ENCODE data around the gene ZBTB48.
A peak's percentile ranks its signal among the peaks of the same experiment; 100 is the strongest.
"Not testable (repeated sequence)": the region's sequence is repeated elsewhere in the genome, so short reads cannot be mapped to it uniquely, and the experiment has no call there.

Gene ZBTB48

GRCh38 chr1:6592865-6593593 lies 13.2 kb downstream of the ZBTB48 start:
- no peak for DNase-seq

DNA sequence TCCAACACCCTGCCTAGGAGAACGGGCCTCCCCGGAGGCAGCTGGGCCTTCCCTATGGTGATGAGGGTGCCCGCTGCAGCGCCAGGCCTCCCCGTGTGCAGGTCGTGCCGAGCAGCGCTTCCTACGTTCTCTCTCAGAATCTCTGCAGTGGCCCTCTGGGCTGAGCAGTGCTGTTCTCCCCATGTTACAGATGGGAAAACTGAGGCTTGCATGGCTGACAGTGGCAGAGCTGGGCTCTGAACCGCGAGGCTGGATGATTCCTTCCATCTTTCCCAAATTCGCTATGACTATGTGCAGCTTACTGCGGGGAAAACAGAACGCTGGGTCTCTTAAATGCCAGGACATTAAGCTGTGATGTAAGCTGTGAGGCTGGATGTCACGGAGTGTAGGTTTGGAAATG lies 14.0 kb downstream of the ZBTB48 start:
- DNase-seq: no peak

DNA sequence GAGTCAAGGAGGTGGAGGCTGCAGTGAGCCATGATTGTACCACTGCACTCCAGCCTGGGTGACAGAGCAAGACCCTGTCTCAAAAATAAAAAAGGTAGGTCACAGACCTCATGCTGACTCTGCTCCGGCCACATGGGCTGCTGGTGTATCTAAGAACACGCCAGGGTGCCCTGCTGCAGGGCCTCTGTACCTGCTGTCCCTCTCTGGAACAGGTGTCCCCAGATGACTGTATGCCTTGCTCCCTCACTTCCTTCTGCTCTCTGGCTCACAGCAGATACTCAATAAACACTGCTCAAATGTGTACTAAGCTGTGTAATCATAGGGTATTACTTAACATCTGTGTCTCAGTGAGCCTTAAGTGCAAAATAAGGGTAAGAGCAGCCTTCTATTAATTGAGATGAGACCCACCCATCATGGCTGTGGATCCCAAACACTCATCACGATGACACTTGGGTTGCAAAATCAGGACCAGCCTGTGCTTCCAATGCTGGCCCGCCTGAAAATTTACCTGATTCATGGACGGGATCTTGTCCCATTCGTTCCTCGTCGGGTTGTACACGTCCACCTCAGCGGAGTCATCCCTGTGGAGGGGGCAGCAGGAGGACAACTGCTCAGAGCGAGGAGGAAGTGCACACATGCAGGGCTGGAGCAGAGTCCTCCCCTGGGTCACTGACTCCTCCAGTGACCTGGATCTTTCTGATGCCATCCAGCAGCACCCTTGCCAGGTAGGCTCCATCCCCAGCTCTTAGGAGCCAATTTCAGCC lies 15.4 kb downstream of the ZBTB48 start:
- peak in 1 of 2 experiments; percentile 51 for DNase-seq

DNA sequence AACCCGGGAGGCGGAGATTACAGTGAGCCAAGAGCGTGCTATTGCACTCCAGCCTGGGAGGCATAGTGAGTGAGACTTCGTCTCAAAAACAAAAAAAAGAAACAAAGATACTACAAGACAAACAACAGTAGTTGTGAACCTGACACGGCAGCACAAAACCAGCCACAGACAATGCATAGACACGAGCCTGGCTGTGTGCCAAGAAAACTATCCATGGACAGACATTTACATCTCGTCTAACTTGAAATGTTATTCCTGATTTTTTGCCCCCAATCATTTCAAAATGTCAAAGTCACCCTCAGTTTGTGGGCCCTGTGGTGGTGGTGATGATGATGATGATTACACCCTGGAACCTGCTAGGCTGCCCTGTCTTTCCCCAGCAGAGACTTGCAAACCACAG lies 16.6 kb downstream of the ZBTB48 start:
- DNase-seq: no peak

- no peak for DNase-seq
Measured at GRCh38 chr1:6596886-6597776, 17.3 kb downstream of the ZBTB48 start.

DNA sequence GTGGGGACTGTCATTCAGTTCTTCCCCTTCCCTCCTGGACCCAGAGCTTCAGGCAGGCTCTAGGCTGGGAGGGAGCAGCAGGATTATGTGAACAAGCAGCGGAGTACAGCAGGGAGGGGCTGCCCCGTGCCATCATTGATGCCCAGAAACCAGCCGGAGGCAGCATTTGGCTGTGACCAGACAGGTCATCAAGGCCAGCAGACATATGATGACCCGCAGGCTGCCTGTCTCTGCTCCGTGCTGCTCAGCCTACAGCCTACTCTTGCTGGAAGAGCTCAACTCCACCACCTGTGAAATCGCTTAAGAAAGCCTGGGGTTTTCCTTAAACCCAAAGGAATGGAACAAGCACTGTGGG lies 18.0 kb downstream of the ZBTB48 start:
- no peak for DNase-seq

DNA sequence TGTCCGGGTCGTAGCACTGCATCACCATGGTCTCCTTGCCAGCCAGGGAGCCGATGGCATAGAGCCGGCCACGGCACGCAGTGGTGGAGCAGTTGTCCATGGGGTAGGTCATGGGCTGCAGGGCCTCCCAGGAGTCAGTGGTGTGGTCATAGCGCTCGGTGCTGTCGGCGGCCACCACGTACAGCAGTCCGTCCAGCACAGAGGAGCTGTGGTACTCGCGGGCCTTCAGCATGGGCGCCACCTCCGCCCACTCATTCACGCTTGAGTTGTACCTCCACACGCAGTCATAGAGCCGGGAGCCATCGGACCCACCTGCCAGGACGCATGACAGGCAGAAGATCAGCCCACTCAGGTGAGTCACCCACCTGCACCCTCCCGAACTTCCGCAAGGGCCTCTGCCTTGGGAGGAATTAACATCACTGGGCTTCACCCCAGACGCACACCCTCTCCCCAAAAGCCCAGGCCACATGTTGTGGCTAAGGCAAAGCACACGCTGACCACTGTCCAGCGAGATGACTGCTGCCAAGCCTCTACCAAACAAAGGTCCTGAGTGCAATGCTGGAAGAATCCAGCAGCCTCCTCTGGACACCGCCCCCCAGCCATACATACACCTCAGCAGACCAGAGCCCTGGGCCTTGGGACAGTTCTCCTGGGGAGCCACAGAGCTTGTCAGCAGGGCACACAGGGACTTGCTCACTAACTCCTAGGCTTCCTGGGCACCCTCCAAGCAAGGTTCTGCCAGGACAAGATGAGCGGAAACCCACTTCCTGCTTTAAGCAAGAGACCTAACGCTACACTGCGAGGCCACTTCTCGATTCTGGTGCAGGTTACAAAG lies 19.6 kb downstream of the ZBTB48 start:
- DNase-seq: no peak

DNA sequence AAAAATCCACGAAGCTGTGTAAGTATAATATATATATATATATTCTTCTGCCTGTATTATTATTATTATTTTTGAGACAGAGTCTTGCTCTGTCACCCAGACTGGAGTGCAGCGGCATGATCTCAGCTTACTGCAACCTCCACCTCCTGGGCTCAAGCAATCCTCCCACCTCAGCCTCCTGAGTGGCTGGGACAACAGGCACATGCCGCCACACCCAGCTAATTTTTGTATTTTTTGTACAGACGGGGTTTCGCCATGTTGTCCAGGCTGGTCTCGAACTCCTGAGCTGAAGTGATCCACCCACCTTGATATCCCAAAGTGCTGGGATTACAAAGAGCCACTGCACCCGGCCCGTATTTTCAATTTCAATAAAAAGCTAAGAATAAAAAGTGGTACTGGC lies 20.2 kb downstream of the ZBTB48 start:
- DNase-seq: not testable (repeated sequence)

GRCh38 chr1:6600410-6601048 lies 20.7 kb downstream of the ZBTB48 start:
- DNase-seq: peak in 1 of 2 experiments; percentile 15

- DNase-seq: peak in 1 of 2 experiments; percentile 28
Measured at GRCh38 chr1:6601049-6601922, 21.5 kb downstream of the ZBTB48 start.

DNA sequence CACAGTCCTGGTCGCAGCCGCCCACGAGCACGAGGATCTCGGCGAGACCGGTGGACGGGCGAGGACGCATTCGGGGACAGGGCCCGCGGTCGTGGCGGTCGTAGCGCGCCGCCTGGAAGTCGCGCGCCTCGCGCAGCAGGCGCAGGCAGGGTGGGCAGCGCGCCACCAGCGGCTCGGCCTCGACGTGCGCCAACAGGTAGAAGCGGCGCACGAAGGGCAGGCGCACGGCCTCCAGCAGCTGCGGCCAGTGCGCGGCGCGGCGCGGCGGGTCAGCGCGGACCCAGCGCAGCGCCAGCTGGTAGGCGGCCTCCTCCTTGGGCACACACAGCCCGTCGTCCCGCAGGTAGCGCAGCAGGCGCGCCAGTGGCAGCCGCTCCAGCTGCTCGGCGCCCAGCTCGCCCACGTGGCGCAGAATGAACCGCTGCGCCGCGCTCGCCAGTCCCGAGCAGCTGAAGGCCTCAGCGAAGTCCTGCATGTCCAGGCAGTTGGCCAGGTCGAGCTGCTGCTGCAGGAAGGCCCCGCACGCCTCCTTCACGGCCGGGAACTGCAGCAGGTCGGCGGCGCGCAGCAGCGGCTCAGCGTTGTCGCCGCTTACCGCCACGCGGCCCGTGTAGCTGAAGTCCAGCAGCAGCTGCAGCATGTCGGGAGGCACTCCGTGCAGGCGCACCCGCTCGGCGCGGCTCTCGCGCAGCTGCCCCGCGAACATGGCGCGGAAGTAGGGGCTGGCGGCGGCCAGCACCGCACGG lies 22.3 kb downstream of the ZBTB48 start:
- DNase-seq: peak in 1 of 2 experiments; percentile 53

DNA sequence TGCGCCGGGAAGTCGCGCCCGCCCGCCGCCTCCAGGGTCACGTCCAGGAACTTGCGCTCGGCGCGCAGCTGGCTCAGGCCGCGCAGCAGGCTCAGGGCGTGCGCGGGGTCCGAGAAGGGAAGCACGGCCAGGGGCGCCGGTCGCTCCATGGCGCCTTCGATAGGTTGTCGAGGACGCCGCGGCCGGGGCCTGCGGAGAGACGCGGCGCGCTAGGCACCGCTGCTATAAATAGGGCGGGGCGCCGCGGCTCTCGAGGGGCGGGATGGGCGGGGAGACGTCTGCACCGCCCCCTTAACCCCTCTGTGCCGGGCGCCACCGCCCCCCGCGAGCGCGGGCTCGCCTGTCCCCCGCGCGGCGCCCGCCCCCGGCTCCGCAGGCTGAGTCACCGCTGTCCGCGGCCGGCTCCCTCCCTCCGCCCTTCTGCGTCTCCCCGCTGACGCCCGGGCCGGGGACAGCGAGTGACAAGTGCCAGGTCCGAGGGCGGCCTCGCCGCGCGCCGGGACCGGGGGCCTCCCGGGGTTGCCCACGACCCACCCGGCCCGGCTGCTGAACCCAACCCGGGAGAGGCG lies 23.0 kb downstream of the ZBTB48 start, which contains the start of gene KLHL21:
KLHL21 (minus strand) TSS at position 201 of the 569 bp plus-strand sequence; CDS start at position 149, 52 bp downstream.
- peak in 1 of 2 experiments; percentile 70 for DNase-seq

GRCh38 chr1:6603238-6603914 lies 23.6 kb downstream of the ZBTB48 start:
- peak in 1 of 2 experiments; percentile 44 for DNase-seq

GRCh38 chr1:6603915-6604558 lies 24.2 kb downstream of the ZBTB48 start:
- no peak for DNase-seq

GRCh38 chr1:6612641-6613360 lies 33.0 kb downstream of the ZBTB48 start:
- DNase-seq: peak in 1 of 2 experiments; percentile 55

- DNase-seq: peak; percentile 97 to 98
Measured at GRCh38 chr1:6613361-6614018, 33.7 kb downstream of the ZBTB48 start, which contains the start of gene PHF13. TSS of gene PHF13 (plus strand) at chr1:6613731. CDS start at chr1:6614067, 336 bp downstream.
